Activated CD8-positive, alpha-beta memory T cell treated with anti-CD3 and anti-CD28 coated beads for 36 hours (primary cell): Measurements from ENCODE around the gene SACM1L. TPM values are rescaled to one million over a fixed set of nuclear protein-coding genes. Genes with fewer than 3 reads are reported as not detected.

Source experiments
- CTCF ChIA-PET: fragments of 350-600 bp; sonication (Branson Sonifier 250); formaldehyde crosslinking; loops from one replicate; lab custom pipeline; 2021; ENCODE audit warnings: antibody characterized with exemption; lab: Charles Lee
- POLR2A ChIA-PET: fragments of 350-600 bp; sonication (Branson Sonifier 250); formaldehyde crosslinking; loops from one replicate; lab custom pipeline; 2021; ENCODE audit warnings: antibody characterized with exemption; lab: Charles Lee
- total RNA-seq, 2 experiments: library from RNA; stranded (reverse); gene quantifications; one replicate each; pipeline ENCODE4 v1.2.3, GENCODE V29; 2021

SACM1L gene
- total RNA-seq, 2 experiments from 2014 or later = 89.7 to 103 TPM

GRCh38 chr3:45773714-45774449 is 84.7 kb downstream of the SACM1L start:
- CTCF ChIA-PET = interaction anchor here (0.7 kb wide), 1 partner anchor 1332 kb away, joined by 3 read pairs; no protein-coding TSS in a partner anchor
- POLR2A ChIA-PET = no interaction called here

- CTCF ChIA-PET = interaction anchor here (0.7 kb wide), 1 partner anchor 1331 kb away, joined by 3 read pairs; no protein-coding TSS in a partner anchor
- POLR2A ChIA-PET = no interaction called here
Observed at GRCh38 chr3:45774581-45775521, 85.7 kb downstream of the SACM1L start.

GRCh38 chr3:45775571-45776300 is 86.5 kb downstream of the SACM1L start:
- CTCF ChIA-PET = no interaction called here
- POLR2A ChIA-PET = no interaction called here

- ChIA-PET CTCF (interaction anchor here (2.0 kb wide), 1 partner anchor 15 kb away, joined by 6 read pairs; no protein-coding TSS in a partner anchor), POLR2A (no interaction called here)
Observed at GRCh38 chr3:45776301-45776595, 87.1 kb downstream of the SACM1L start.

- CTCF ChIA-PET = interaction anchor here (2.0 kb wide), 1 partner anchor 15 kb away, joined by 6 read pairs; no protein-coding TSS in a partner anchor
- POLR2A ChIA-PET = no interaction called here
Observed at GRCh38 chr3:45776611-45777010, 87.4 kb downstream of the SACM1L start.

GRCh38 chr3:45777111-45777745 is 88.0 kb downstream of the SACM1L start:
- ChIA-PET CTCF (interaction anchor here (2.0 kb wide), 1 partner anchor 16 kb away, joined by 6 read pairs; no protein-coding TSS in a partner anchor), POLR2A (no interaction called here)

GRCh38 chr3:45777746-45778386 is 88.7 kb downstream of the SACM1L start:
- ChIA-PET CTCF (interaction anchor here (2.0 kb wide), 1 partner anchor 17 kb away, joined by 6 read pairs; no protein-coding TSS in a partner anchor), POLR2A (no interaction called here)

- POLR2A ChIA-PET = no interaction called here
Observed at GRCh38 chr3:45778761-45779201, 89.6 kb downstream of the SACM1L start.

GRCh38 chr3:45779746-45780735 is 90.8 kb downstream of the SACM1L start:
- ChIA-PET CTCF (no interaction called here), POLR2A (no interaction called here)

More at GRCh38 chr3:45778761-45779201, 89.6 kb downstream of the SACM1L start:
- CTCF ChIA-PET = no interaction called here

- POLR2A ChIA-PET = no interaction called here
Observed at GRCh38 chr3:45781271-45781670, 92.1 kb downstream of the SACM1L start.

GRCh38 chr3:45781841-45782240 is 92.6 kb downstream of the SACM1L start:
- ChIA-PET POLR2A (no interaction called here), CTCF (interaction anchor here (1.0 kb wide), 1 partner anchor 16 kb away, joined by 3 read pairs; no protein-coding TSS in a partner anchor)

More at GRCh38 chr3:45781271-45781670, 92.1 kb downstream of the SACM1L start:
- CTCF ChIA-PET = no interaction called here

- ChIA-PET CTCF (interaction anchor here (1.0 kb wide), 1 partner anchor 17 kb away, joined by 3 read pairs; no protein-coding TSS in a partner anchor), POLR2A (no interaction called here)
Observed at GRCh38 chr3:45782381-45782780, 93.2 kb downstream of the SACM1L start.

GRCh38 chr3:45783667-45784066 is 94.5 kb downstream of the SACM1L start:
- ChIA-PET CTCF (no interaction called here), POLR2A (no interaction called here)

- CTCF ChIA-PET = no interaction called here
- POLR2A ChIA-PET = no interaction called here
Observed at GRCh38 chr3:45785605-45786150, 96.5 kb downstream of the SACM1L start.

- ChIA-PET POLR2A (no interaction called here), CTCF (no interaction called here)
Observed at GRCh38 chr3:45786801-45787495, 97.8 kb downstream of the SACM1L start.

GRCh38 chr3:45787551-45787950 is 98.4 kb downstream of the SACM1L start:
- ChIA-PET POLR2A (no interaction called here), CTCF (no interaction called here)
